ENCODE data around the gene SPANXN3.
"Not testable (repeated sequence)": the region's sequence is repeated elsewhere in the genome, so short reads cannot be mapped to it uniquely, and the experiment has no call there.

Gene SPANXN3, protein sequence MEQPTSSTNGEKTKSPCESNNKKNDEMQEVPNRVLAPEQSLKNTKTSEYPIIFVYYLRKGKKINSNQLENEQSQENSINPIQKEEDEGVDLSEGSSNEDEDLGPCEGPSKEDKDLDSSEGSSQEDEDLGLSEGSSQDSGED

DNA sequence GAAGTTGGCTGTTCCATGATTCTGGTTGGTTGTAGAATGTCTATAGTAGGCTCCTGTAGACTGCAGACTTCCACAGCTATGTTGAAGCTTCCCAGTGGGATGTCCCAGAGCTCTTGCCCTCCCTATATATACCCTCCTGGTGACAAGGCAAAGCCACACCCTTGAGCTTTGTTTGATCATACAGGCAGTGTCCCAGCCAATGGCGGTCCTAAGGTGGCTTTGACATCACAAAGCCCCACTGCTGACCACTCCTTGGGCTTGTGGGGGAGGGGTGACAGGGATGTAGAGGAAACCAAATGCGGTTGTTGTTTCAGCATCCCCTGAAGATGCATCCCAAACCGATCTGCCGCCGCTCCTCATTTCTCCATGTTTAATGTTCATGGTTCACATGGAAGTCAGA is at the start of gene SPANXN3:
TSS of gene SPANXN3 (minus strand) at position 101 of the 400 bp plus-strand sequence. CDS start at position 17, 84 bp downstream.
- not testable (repeated sequence) for DNase-seq (ENCODE audit: low read depth, low spot score)

DNA sequence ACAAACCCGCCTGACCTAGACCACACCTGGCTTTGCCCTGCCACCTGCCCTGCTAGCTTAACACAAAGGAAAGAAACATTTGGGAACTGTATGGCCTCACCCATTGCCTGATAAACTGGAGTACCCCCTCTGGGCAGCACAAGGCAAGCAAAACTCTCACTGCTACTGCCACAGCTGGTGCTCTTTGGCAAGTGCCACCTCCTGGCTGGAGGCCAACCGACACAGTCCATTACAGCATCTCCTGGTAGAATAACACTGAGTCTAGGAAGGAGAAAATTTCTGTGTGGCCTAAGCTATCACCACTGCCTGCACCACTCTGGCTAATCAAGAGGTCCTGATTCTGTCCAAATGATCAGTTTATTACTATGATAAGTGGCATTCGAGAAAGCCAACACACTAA is 18.9 kb upstream of the SPANXN3 start:
- DNase-seq (ENCODE audit: low read depth, low spot score): no peak

DNA sequence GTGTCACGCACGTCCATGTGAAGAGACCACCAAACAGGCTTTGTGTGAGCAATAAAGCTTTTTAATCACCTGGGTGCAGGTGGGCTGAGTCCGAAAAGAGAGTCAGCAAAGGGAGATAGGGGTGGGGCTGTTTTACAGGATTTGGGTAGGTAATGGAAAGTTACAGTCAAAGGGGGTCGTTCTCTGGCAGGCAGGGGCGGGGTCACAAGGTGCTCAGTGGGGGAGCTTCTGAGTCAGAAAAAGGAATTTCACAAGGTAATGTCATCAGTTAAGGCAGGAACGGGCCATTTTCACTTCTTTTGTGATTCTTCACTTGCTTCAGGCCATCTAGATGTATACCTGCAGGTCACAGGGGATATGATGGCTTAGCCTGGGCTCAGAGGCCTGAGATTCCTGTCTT is 15.1 kb downstream of the SPANXN3 start:
- DNase-seq (ENCODE audit: low read depth, low spot score): peak; percentile 80

DNA sequence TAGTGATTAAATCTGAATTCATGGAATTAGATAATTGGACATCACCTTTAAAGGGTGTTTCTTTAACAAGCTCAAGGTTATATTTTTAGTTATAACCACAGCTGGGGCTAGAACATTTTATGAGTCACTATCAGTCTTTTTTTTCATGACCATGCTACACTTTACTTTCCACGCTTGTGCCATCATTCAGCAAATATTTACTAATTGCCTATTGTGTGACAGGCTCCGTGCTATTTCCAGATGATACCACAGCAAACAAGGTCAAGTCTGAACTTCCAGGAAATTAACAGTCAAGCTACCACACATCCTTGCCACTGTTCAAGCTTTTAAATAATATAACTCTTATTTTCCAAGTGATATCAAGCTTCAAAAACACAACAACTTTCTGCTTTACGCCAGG is 16.5 kb downstream of the SPANXN3 start:
- no peak for DNase-seq (ENCODE audit: low read depth, low spot score)

DNA sequence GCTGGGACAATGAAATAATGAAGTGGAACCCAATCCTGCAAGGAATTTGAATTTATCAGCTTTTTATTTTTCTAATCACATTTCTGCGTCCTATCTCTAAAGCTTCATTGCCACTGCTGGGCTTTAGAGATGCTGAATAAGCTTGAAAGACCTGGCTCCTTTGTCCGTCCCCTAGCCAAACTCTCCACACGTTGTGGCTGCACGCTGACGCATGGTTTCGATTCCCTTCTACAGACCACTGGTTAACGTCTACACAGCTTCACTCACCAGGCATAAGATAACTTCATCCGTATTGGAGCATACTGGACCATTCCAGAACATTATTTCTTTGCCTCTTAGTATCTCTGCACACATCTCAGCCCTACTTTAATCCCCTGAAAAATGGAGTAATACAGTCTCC is 31.2 kb downstream of the SPANXN3 start:
- no peak for DNase-seq (ENCODE audit: low read depth, low spot score)

DNA sequence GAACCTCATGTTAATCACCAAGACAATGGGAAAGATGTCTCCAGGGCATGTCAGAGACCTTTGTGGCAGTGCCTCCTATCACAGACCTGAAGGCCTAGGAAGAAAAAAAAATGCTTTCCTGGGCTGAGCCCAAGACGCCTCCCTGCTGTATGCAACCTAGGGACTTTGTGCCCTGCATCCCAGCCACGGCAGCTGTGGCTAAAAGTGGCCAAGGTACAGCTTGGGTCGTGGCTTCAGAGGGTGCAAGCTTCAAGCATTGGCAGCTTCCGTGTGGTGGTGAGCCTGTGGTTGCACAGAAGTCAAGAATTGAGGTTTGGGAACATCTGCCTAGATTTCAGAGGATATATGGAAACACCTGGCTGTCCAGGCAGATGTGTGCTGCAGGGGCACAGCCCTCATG is 40.5 kb downstream of the SPANXN3 start:
- DNase-seq (ENCODE audit: low read depth, low spot score): peak; percentile 19

DNA sequence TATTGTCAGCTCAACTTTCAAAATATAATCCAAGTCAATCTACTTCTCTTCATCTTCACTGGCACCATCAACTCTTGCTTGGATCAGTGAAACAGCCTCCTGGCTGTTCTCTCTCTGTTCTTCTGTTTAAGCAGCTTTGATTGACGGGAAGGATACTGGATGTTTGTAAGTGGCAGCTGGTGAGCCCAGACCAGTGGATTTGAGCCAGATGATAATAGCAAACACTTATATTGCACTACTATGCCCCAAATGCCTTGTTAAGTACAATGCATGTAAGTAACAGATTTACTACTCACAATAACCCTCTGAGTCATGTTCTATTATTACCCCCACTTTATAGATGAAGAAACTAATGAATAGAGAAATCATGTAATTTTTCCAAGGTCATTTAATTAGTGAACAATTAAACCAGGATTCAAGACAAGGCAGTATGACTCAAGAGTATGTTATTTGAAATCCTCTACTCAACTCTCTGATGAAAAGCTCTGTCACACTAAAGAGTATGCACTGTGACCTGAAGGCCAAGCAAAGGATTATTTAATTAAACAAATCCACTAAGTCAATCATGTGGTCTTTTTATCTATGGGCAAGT is 44.8 kb downstream of the SPANXN3 start:
- DNase-seq (ENCODE audit: low read depth, low spot score): no peak

DNA sequence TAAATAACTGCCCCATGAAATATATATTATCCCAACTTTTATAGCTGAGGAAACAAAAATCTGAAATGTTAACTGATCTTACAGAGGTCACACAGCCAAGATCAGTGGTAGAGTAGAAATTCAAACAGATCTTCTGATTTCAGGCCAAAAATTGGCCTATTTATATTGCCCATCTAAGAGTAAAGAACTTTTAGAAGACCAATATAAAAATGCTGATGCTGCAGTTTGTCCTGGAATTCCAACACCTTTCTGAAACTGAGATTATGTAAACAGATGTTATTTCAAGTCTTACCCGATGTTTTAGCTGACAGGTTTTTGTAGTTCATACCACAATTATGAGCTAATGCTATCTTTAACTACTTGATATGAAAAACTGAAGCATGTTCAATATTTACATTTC is 51.1 kb downstream of the SPANXN3 start:
- DNase-seq (ENCODE audit: low read depth, low spot score): no peak

DNA sequence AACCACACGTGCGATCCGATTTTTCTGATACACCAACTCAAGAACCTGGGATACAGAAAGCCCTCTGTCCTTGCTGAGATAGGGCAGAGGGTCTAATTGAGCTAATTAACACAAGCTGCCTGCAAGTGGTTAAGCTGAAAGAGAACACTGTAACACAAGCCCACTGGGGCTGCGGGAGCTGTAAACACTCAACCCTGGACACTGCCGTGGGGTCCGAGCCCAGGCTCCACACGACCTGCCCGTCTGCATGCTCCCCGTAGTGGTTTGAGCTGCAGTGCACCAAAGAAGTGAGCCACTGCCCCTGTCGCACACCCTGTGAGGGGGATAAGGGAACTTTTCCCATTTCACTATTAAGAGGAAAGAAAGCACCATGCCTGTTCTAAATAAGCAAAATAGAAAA is 54.6 kb downstream of the SPANXN3 start:
- DNase-seq (ENCODE audit: low read depth, low spot score): no peak

DNA sequence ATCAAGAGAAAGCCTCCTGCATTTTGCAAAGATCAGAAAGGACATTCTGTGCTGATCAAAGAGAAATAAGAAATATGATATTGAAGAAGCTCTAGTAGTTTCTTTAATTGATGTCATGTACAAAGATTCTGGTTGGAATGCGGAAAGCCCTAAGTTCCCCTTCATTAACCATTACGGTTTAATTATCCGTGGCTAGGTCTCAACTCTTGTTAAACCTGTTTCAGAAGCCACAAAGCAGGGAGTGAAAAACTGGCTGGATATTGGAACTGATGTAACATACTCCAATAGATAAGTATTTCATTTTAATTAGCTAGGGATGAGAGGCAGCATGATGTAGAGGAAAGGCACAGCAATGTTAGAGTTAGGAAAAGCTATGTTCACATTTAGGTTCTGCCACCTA is 55.7 kb downstream of the SPANXN3 start:
- DNase-seq (ENCODE audit: low read depth, low spot score): no peak

Data from ELF-1 (cell line).